Endometrial microvascular endothelial cells (primary cell): ENCODE measurements around the gene MAPK4. TPM values are rescaled to one million over a fixed set of nuclear protein-coding genes. Genes with fewer than 3 reads are reported as not detected.

Source experiments
- in situ Hi-C: cut with HindIII; loops from 2 replicates; pipeline ENCODE4 v1.10.0; 2017; ENCODE audit warnings: low sequenced_read_pairs, low pct_unique_long_range_greater_than_20kb; ENCODE audit errors: inconsistent ontology term
- total RNA-seq: library from RNA; depleted of rRNA; stranded (reverse); fragments of >200 nt; gene quantifications from one replicate; pipeline ENCODE4 v1.2.3, GENCODE V29; 2015; ENCODE audit errors: inconsistent ontology term

Gene MAPK4
- total RNA-seq, 1 donor from 2014 or later: not detected

DNA sequence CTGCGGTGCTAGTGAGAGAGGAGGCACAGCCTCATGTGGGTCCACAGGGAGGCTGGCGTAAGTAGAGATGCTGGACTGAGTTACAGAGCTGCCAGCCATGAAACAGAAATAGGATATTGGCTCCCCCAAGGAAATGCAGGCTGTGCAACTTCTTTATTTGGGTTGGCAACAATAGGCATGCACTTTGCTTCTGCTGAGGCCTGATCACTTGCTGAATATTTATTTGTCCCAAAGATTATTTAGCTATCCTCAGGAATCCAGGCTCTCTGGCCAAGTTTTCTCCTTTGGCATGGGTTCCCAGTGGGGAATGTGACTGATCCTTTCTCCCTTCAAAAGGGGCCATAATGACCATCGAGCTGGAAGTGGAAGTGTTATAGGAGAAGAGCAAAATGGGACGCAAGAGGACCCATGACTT is 60.0 kb downstream of the MAPK4 start:
- in situ Hi-C loops: no loop called here

DNA sequence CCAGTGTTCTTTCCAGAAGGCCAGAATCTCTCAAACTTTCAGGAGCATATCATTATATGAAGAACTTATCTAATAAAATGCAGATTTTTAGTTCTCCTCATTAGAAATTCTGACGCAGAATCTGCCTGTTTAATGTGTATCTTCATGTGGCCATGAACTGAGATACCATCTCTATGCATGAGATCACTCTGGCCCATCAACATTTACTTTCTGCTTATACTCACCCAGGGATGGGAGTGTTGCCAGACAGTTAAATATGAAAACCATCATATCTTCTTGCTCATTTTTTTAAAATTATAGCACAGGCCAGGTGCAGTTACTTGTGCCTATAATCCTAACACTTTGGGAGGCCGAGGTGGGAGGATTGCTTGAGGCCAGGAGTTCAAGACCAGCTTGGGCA is 60.4 kb downstream of the MAPK4 start:
- in situ Hi-C loops: no loop called here

DNA sequence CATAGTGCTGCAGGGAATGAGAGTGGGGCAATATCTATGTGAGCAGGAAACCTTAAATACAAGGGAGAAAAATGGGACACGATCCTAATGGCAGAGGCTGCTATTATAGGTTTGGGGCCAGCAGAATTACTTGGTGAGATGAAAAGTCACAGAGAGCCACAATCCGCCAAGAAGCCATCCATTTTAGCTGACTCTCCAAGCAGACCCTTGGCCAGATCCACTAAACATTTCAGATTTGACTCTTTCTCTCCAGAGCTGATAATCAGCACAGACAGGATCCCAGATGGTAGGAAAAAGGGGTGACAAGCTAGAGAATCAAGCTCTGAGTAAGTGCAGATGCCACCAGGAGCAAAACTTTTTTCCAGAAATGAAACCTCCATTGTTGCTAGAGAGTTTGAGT is 61.5 kb downstream of the MAPK4 start:
- in situ Hi-C loops: no loop called here

DNA sequence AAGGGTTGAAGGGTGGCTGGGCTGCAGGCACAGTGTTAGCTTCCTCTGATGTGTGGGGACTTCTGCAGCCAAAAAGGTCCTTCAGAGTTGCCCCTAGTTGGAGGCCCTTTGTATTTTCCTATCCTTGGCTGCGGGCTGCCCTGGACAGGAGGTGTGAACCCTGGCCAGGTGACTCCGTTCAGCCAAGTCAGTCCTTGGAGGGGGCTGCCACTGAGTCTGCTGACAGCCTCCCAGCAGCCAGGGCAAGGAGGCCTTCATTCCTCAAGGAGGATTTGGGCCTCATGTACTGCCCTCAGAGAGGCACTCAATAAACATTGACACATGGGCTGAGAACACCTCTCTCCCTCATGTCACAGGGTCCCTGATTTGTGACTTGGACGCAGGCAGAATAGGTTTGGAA is 62.4 kb downstream of the MAPK4 start:
- in situ Hi-C loops: no loop called here

DNA sequence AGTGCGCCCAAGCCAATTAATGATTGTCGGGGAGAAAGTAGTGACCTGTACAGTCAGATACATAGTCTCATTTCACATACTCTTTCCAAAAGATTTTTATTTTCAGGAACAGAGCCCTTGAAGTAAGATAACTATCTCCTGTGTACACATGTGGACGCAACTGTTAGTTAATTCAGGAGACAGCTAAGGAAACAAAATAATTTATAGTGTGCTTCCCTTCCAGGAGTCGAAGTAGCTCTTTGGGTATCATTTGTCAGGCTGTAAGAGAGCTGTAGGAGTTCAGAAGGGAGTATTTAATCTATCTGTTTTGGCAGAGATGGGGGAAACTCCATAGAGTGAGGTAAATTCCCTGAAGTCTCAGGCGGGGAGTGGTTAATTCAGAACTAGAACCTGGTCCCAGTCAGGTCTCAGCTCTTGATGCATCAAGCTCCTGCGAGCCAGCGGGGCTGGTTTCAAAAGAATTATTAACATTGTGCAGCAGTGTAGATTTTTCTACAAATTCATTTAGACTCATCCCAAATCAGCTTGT is 63.0 kb downstream of the MAPK4 start:
- in situ Hi-C loops: no loop called here

DNA sequence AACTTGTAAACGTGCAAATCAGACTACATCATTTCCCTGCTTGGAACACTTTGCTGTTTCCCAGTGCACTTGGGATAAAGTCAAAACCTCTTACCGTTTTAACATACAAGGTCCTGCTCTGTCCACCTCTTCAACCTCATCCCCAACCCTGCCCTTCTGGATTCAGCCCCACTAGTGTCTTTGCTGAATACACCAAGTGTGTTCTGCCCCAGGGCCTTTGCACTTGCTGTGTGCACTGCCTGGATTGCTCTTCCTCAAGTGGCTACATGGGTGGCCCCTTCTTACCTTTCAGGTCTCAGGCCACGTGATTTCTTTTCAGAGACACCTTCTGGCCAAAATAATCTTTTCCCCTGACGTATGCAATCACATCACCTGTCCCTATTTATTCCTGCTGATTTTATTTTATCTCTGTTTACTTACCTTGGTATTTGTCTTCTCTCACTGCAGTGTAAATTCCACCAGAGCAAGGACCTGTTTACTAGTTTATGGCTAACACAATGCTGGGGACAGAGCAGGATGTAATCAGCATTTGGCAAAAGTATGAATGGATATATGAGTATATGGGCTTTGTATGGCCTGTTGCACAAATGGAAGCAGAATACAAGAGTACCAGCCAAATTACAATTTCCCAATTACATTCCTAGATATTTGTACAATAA is 63.9 kb downstream of the MAPK4 start:
- in situ Hi-C loops: no loop called here

DNA sequence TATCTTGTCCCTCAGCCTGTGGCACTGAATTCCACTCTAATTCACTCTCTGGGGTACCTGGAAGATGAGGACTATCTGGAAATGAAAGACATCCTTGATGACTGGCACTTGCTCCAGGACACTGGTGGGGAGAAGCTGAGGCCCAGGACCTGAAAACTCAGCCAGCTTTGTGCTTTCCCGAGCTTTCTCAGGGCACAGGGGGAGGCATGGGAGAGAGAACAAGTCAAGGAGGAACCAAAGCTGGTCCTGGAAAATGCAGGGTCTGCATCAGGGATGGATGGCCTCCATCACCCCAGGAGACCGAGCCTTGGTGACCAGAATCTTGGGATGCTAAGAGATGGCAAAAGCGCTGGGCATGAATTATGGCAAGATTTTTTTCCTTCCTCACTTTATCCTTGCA is 65.1 kb downstream of the MAPK4 start:
- in situ Hi-C loops: no loop called here

DNA sequence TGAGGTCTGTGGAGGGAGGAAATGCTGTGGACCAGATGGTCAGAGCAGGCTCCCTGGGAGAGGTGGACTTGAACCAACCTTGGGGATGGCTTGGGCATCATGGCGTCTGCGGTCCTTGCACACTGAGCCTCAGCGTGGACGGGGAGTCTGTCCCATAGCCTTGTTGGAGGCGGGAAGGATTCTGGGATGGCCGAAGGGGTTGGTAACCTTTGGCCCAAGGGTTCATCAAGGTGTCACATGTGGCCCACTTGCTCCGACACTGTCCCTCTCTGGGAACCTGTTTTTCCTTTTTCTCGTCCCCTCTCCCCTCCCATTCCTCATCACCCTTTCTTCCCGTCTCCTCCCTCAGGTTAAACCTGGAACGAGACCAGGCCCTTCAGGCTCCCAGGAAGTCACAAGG is 66.4 kb downstream of the MAPK4 start:
- in situ Hi-C loops: no loop called here

DNA sequence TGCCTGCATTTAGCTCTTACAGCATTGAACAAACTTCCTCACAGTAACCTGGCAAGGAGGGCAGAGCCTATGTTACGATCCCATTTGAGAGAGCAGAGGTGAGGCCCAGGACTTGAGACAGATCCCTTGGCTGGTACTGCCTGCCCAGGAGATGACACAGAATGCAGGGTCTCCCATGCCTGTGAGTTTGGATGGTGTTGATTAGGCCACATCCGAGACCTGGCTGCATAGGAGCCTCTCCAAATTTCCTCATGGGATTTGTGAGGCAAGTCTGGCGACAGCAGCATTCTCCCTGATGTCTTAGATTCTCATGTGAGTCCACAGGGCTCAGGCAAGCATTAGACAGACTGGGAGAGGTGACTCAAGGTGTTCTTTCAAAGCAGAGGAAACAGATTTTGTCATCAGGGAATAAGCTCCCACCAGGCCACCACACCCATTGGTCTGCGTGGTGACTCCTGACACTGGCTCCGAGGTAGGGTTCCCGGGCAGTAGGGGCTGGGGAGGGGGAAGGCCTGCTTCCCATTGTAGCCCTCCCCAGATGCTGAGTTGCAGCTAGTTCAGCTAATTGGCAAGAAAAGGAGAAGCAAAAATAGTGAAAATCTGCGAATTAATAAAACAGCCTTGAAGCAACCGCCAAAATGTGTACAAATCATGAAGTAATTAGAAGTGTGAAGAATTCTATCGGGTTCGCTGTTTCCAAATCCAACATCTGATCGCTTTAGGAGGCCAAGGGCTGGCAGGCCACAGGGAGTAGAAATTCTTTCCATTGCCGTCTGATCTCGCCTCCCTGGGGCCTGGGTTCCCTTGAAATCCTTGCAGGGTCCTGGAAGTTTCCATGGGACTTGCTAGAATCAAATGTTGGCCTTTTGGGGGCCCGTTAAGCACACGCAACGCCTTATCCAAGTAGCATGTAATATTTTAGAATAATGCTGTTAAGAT is 68.0 kb downstream of the MAPK4 start:
- in situ Hi-C loops: no loop called here

DNA sequence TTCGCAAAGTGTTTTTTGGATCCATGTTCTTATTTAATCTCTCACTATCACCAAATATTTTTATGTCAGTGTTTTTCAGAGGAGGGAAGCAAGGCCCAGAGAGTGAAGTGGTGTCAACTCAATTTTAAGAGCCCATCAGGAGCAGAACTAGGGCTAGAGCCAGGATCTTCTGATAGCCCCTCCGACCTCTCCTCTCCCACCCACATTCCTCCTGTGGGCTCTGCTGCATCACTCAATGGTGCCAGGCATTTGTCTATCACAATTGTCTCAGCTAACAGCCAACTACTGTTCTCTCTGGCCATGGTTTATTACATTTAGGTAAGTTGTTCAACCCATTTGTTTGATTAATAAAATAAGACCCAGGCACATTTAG is 68.6 kb downstream of the MAPK4 start:
- in situ Hi-C loops: no loop called here

DNA sequence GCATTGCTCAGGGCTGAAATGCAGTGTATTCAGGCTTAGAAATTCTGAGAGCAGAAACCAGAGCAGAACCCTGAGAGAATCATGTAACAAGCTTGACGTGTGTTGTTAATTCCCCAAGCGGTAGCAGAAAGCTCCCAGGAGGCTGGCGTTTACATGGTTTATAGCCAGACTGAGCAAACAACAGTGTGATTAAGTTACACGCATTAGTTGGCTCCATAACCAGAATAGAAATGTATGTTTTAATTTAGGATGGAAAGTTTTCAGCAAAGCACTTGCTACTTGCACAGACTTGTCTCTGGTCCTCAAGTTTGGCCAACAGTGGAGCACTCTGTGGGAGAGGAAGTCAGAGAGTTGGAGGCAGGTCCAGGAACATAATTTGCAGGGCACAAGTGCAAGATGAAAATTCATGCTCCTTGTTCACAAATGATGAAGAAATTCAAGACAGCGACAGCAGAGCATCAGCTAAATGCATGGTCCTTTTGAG is 69.3 kb downstream of the MAPK4 start:
- in situ Hi-C loops: no loop called here

DNA sequence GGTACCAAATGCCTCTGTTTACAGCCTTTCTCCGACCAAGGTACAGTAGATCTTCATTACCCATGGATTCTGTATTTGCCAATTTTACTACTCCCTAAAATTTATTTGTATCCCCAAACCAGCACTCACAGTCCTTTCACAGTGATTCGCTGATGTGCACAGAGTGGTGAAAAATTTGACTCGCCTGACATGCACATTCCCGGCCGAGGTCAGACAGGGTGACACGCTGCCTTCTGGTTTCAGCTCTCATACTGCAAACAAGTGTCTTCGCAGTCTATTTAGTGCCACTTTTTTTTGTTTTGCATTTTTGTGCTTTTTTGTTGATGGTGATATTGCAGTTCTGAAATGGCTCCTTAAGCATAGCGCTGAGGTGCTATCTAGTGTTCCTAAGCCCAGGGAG is 71.0 kb downstream of the MAPK4 start:
- in situ Hi-C loops: no loop called here

DNA sequence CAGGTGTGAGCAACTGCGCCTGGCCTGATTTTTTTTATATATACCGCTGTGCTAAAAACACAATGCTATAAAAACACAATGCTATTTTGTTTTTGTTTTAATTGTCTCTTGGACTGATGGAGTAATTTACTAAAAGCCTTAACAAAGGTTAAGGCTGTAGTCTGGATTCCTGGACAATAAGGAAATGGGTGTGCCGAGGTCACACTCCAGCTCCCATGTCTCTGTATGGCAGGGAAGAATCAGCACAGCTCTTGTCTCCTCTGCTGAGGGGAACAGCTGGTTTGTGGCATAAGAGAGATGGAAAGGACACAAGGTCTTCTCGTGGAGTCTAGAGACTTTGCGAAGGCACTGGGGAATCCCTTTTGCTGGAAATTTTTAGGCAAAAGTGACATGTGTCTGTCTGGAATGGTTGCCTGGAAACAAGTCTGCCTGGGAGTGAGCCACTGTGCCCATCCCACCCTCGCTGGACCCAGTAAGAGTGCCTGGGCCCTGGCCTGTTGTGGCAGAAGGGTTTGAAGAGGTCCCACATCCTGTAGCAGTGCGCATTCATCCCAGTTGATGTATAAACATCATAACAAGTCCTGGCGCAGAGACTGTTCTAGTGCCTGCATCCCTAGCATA is 73.1 kb downstream of the MAPK4 start:
- in situ Hi-C loops: no loop called here

DNA sequence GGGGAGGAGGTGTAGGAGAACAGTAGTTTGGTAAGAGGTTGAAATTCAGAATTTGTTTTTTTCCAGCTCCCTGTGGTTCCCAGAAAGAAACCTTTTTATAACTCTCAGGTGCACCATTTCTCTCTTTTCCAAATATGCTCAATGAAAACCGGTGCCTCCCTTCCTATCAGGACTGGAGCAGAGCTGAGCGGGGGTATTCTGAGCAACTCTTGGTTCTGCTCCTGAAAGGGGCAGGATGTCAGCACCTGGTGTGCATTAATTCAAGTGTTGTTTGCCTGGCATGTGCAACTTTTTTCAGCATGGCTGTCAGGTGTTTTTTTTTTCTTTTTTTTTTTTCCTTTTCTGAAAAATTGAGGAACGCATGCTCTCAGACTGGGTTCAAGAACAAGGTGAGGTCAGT is 74.1 kb downstream of the MAPK4 start:
- in situ Hi-C loops: no loop called here

DNA sequence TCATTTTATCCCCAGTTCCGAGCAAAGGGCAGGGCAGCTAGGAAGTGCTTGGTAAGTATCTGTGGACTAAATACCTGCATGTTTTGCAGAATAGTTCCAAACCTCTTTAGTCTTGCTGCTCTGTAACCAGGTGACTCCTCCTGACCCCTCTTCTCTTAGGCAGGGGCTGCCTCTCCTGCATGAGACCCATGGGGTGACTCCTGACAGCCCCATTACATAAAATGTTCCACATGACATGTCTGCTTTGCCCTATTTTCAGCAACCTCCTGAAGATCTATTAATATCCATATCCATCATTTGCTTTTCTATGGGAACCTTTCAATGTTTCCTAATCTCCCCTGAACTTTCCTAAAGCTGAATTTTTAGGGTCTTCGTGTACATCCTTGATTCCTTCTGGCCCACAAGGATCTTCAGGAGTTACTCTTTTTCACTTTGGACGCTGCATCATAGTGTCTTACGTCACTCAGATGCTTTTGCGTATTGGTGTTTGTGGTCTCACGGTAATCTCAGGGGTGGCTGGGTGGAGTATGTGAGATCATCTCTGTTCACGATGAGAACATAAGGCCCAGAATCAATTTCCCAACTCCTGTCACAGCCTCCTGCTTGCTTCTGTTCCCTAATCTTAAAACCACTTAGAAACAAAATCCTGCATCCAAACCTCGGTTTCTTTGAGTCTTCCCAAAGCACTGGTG is 76.6 kb downstream of the MAPK4 start:
- in situ Hi-C loops: no loop called here

DNA sequence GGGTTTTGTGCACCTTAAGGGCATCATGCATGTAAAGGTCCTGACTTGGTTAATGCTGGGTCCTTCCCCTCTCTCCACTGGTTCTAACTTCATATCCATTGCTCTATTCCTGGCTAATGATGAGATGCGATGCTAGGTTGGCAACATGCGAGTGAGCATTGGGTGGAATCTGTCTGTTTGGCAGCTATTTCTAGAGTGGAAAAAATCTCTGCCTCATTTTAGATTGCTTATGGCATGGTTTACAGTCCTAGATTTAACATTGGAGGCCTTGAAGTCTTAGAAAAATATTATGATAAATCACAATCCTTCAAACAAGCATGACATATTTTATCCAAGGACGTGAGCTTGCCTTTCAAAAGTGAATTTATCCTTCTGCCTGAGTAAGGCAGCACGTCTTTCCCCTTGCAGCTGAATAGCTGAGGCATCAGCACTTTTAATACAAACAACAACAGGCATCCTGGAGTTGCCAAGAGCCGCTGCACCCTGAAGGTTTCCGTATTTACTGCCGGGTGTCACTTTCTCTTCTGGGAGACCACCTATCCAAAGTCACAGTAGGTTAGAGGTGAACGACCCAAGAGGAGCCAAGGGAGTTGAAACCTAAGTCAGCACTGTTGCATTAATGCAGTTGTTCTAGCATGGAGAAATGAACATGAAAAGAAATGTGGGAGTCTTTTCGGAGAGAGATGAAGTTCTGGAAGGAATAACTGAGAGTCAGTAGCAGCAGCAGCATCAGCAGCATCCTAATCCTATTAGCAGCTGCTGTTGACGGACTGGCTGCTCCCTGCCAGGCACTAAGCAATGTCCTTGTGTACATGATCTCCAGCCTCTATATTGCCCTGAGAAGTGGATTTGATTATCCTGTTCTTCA is 78.4 kb downstream of the MAPK4 start:
- in situ Hi-C loops: no loop called here

DNA sequence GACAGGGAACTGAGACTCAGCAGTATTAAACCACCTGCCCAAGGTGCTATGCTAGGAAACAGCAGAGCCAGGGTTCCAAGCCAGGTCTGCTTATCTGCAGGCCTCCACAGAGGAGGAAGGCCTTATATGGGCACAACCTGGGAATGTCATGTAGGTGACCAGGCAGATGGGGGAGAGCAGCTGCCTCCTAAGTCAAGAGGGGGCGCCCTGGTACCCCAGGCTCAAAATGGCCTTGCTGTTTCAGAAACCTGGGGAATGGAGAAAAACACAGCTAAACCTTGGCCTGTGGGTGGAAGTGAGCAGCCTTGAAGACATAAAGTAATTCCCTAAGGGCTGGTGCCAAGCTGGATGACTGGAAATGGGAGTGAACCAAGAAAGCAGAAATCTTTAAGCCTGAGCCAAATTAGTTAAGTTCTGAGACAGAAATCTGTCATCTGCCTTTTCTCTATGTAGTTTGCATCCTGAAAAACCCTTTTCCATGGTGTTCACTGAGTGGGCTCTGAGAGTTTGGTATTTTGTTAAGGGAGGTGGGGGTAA is 79.1 kb downstream of the MAPK4 start:
- in situ Hi-C loops: no loop called here

DNA sequence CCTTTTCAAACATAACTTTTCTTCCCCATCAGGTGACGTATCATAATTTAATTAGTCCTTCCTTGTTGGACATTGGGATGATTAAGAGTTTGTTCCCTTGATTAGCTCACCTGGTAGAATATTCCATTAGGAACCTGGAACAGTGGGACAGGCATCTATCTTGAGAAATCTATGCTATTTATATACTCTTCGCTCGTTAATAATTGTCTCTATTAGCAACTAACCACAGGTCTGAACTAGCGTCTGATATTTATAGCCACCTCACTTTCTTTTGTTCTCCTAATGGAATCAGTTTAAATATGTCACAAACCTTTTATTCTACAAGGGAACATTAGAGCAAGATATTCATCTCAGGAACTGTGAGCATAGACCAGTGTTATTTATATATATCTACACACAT is 79.8 kb downstream of the MAPK4 start:
- in situ Hi-C loops: no loop called here
